Activated effector memory CD4-positive, alpha-beta T cell treated with anti-CD3 and anti-CD28 coated beads, Interleukin-2, amount 50 U/mL, for 16 hours (primary cell): ENCODE data around the gene MAN2B1.

Experiments
- DNase-seq: peaks from one replicate; pipeline ENCODE4 v3.0.0-alpha.2; 2020

The MAN2B1 gene

GRCh38 chr19:12610540-12611360 is 55.8 kb downstream of the MAN2B1 start, which contains the start of the genes ZNF490 and ZNF791:
Gene ZNF490, minus strand, starts transcription at chr19:12610813. Its CDS starts 133 bp downstream, at chr19:12610680.
Gene ZNF791, plus strand, starts transcription at chr19:12610920. Its CDS starts 160 bp downstream, at chr19:12611080.
- DNase-seq = peak; percentile 98

- DNase-seq = no peak
Observed at GRCh38 chr19:12607631-12608030, 58.9 kb downstream of the MAN2B1 start.

- DNase-seq = no peak
Observed at GRCh38 chr19:12606796-12607195, 59.7 kb downstream of the MAN2B1 start.

GRCh38 chr19:12603714-12604113 is 62.8 kb downstream of the MAN2B1 start:
- DNase-seq = peak; percentile 80

- DNase-seq = no peak
Observed at GRCh38 chr19:12597594-12597993, 68.9 kb downstream of the MAN2B1 start.

- no peak for DNase-seq
Observed at GRCh38 chr19:12596927-12597548, 69.5 kb downstream of the MAN2B1 start.
